GM18861 (cell line): ENCODE results near the gene IPO11.
"Not testable (repeated sequence)": the region's sequence is repeated elsewhere in the genome, so short reads cannot be mapped to it uniquely, and the experiment has no call there.

Experiments used
- ATAC-seq: cut with Tn5 transposase; IDR thresholded peaks from one replicate; pipeline ENCODE4 v1.9.1; 2021; ENCODE audit not compliant: unreplicated experiment

Gene IPO11

GRCh38 chr5:62596096-62596495 is 183.5 kb downstream of the IPO11 start:
- ATAC-seq = no peak

- no peak for ATAC-seq
These were observed 184.1 kb downstream of the IPO11 start for GRCh38 chr5:62596691-62597090.

- no peak for ATAC-seq
These were observed 184.8 kb downstream of the IPO11 start for GRCh38 chr5:62597314-62597713.

GRCh38 chr5:62600560-62601252 is 188.1 kb downstream of the IPO11 start:
- ATAC-seq = no peak

- no peak for ATAC-seq
These were observed 191.4 kb downstream of the IPO11 start for GRCh38 chr5:62603934-62604333.

- no peak for ATAC-seq
These were observed 193.1 kb downstream of the IPO11 start for GRCh38 chr5:62605638-62606037.

GRCh38 chr5:62606878-62607277 is 194.3 kb downstream of the IPO11 start:
- ATAC-seq = no peak

- no peak for ATAC-seq
These were observed 195.1 kb downstream of the IPO11 start for GRCh38 chr5:62607615-62608014.

- ATAC-seq = no peak
These were observed 196.3 kb downstream of the IPO11 start for GRCh38 chr5:62608529-62609511.

GRCh38 chr5:62614355-62614754 is 201.8 kb downstream of the IPO11 start:
- ATAC-seq = no peak

- ATAC-seq = no peak
These were observed 204.2 kb downstream of the IPO11 start for GRCh38 chr5:62616615-62617277.

GRCh38 chr5:62617943-62618342 is 205.4 kb downstream of the IPO11 start:
- no peak for ATAC-seq

GRCh38 chr5:62620761-62621160 is 208.2 kb downstream of the IPO11 start:
- no peak for ATAC-seq

- ATAC-seq = no peak
These were observed 208.7 kb downstream of the IPO11 start for GRCh38 chr5:62621280-62621679.

GRCh38 chr5:62623271-62623670 is 210.7 kb downstream of the IPO11 start:
- no peak for ATAC-seq

GRCh38 chr5:62624436-62624835 is 211.9 kb downstream of the IPO11 start:
- not testable (repeated sequence) for ATAC-seq

GRCh38 chr5:62626534-62626933 is 214.0 kb downstream of the IPO11 start:
- ATAC-seq = no peak

- ATAC-seq = no peak
These were observed 214.6 kb downstream of the IPO11 start for GRCh38 chr5:62627121-62627520.

GRCh38 chr5:62627901-62628300 is 215.3 kb downstream of the IPO11 start:
- ATAC-seq = no peak

GRCh38 chr5:62631909-62632580 is 219.5 kb downstream of the IPO11 start:
- ATAC-seq = no peak

GRCh38 chr5:62633243-62633642 is 220.7 kb downstream of the IPO11 start:
- ATAC-seq = no peak
